AG04450 (cell line): ENCODE data around the gene DRD4. TPM values are rescaled to one million over a fixed set of nuclear protein-coding genes. Genes with fewer than 3 reads are reported as not detected.

Experiments used
- CTCF ChIA-PET: fragments of 300-600, 350-600 bp; formaldehyde crosslinking; extraction: SDS; loops from one replicate; lab custom pipeline; 2022; ENCODE audit warnings: antibody characterized with exemption, inconsistent platforms; lab: Charles Lee
- POLR2A ChIA-PET: fragments of 350-600 bp; formaldehyde crosslinking; extraction: SDS; loops from one replicate; lab custom pipeline; 2021; ENCODE audit warnings: antibody characterized with exemption, inconsistent platforms; lab: Yijun Ruan, JAX
- DNase-seq: peaks from one replicate; pipeline ENCODE4 v3.0.0-alpha.2; 2011; ENCODE audit warnings: low read depth, low spot score
- H3K27ac ChIP-seq: one replicate; pipeline ENCODE4 v1.5.1; 2012; ENCODE audit warnings: low read depth, low read length, control low read depth
- H3K27me3 ChIP-seq: one replicate; pipeline ENCODE4 v1.6.0; 2012; ENCODE audit warnings: low read length; ENCODE audit not compliant: control insufficient read depth, insufficient read depth
- H3K4me3 ChIP-seq: 2 replicates; pipeline ENCODE4 v1.5.1; 2011; ENCODE audit warnings: mild to moderate bottlenecking, low read depth, low read length, control low read depth
- H3K9me3 ChIP-seq: 2 replicates; pipeline ENCODE4 v1.5.1; 2012; ENCODE audit warnings: low read length; ENCODE audit not compliant: control insufficient read depth, insufficient read depth
- polyA plus RNA-seq: library from polyadenylated mRNA; depleted of rRNA; stranded (reverse); fragments of >200 nt; gene quantifications from 2 replicates; pipeline ENCODE4 v1.2.3, GENCODE V29; 2011
- TF ChIP-seq, protein P1 (sequence below): IDR thresholded peaks from 2 replicates; pipeline ENCODE4 v1.5.1; 2011; ENCODE audit warnings: low read depth, low read length, control low read depth, inconsistent platforms

DRD4 gene
- polyA plus RNA-seq, 1 experiment = 0.05 TPM

DNA sequence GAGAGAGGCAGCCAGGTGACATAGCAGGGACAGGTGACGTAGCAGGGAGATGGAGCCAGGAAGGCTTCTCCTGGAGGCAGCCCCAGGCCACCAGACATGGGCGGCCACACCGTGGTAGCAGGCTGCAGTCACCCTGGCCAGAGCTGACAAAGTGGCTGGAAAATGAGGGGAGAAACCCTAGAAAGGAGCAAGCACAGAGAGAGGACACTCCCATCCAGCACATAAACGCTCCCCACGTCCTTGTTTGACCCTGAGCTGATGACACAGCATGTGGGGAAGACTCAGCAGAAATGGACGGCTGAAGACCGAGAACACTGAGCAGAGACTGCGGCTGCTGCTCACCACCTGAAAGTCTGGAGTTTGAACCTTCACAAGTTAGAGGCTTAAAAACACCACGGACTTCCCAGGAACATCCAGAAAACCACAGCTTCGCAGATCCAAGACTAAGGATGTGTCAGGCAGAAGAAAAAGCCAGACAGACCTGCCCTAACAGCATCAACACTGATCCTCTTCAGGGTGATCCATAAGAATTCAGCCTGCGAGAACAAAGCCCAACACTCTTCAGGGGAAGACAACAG, 28.7 kb downstream of the DRD4 start:
- no peaks in the 10 kb centered on the region for H3K9me3 ChIP-seq
- ChIA-PET CTCF (no interaction called here), POLR2A (no interaction called here)
- no peak for DNase-seq
- no peaks in the 10 kb centered on the region for H3K27me3 ChIP-seq
- H3K4me3 ChIP-seq = no peak overlapping the region
- TF ChIP-seq, protein P1, sequence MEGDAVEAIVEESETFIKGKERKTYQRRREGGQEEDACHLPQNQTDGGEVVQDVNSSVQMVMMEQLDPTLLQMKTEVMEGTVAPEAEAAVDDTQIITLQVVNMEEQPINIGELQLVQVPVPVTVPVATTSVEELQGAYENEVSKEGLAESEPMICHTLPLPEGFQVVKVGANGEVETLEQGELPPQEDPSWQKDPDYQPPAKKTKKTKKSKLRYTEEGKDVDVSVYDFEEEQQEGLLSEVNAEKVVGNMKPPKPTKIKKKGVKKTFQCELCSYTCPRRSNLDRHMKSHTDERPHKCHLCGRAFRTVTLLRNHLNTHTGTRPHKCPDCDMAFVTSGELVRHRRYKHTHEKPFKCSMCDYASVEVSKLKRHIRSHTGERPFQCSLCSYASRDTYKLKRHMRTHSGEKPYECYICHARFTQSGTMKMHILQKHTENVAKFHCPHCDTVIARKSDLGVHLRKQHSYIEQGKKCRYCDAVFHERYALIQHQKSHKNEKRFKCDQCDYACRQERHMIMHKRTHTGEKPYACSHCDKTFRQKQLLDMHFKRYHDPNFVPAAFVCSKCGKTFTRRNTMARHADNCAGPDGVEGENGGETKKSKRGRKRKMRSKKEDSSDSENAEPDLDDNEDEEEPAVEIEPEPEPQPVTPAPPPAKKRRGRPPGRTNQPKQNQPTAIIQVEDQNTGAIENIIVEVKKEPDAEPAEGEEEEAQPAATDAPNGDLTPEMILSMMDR = no peak
- no peak overlapping the region for H3K27ac ChIP-seq

DNA sequence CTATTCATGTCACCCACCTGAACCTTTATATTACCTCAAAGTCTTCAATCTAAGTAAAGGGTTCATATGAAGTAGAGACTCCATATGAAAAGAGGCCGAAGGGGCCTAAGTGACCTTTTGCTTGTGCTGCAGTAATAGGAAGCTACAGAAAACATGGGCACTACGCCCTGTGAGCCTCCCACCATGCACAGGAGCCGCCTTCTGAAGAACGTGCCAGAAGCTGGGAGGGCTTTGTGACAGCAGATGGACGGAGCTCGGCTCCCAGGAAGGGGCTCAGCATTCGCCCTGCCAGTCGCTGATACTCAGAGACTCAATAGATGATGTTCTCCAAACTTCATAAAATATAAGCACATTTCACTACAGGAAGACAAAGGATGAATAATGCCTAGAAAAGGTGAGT, 36.8 kb downstream of the DRD4 start:
- no peaks in the 10 kb centered on the region; the same call in 1 of the 2 replicates for H3K9me3 ChIP-seq
- H3K27ac ChIP-seq = no peak overlapping the region
- ChIA-PET CTCF (interaction anchor here (0.7 to 1.3 kb wide), 3 partner anchors 10 to 53 kb away, joined by 3 to 6 read pairs (median 3); no protein-coding TSS in a partner anchor), POLR2A (interaction anchor here (1.0 kb wide), 1 partner anchor 51 kb away, joined by 4 read pairs; no protein-coding TSS in a partner anchor)
- H3K4me3 ChIP-seq = no peak overlapping the region
- TF ChIP-seq, protein P1 = no peak
- no peak for DNase-seq
- H3K27me3 ChIP-seq = no peaks in the 10 kb centered on the region

DNA sequence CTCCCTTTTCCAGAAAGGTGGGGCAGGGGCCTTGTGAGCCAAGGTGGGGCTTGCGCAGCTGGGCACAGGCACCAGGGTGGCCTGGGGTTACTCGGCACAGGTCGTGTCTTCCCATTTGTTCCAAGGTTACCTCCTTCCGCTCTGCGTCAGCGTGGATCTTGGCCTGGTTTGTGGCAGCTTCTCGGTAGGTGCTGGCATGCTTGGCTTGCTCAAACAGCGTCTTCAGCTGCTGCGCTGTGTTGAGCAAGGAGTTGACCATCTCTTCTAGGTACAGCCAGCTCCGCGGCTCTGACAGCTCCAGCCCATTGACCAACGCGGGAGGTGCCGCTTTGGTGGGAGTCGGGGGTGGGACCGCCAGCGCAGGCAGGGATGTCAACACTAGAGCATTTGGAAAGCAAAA, 37.3 kb downstream of the DRD4 start:
- no peak for DNase-seq
- Histone ChIP-seq H3K9me3 (no peaks in the 10 kb centered on the region; the same call in 1 of the 2 replicates), H3K4me3 (no peak overlapping the region), H3K27me3 (no peaks in the 10 kb centered on the region), H3K27ac (no peak overlapping the region)
- ChIA-PET CTCF (interaction anchor here (0.7 to 1.3 kb wide), 3 partner anchors 11 to 53 kb away, joined by 3 to 6 read pairs (median 3); no protein-coding TSS in a partner anchor), POLR2A (interaction anchor here (1.0 kb wide), 1 partner anchor 50 kb away, joined by 4 read pairs; no protein-coding TSS in a partner anchor)
- TF ChIP-seq, protein P1 = no peak

DNA sequence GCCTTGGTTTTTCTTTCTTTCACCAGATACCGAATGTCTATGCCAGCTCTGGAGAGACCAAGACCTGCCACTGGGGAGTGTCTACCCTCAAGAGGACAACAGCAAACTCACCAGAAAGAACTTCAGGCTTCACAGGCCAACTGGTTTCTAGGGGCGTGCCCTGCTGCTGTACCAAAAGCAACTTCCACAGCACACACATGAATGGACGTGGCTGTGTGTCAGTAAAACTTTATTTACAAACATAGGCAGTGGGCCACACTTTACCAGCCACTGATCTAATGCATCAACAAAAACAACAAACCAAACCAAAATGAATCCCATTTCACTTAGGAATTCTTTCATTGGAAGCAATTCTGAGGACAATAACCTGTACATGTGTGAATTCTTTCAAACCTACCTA, 41.2 kb downstream of the DRD4 start:
- no peak overlapping the region for H3K4me3 ChIP-seq
- ChIA-PET CTCF (no interaction called here), POLR2A (no interaction called here)
- DNase-seq = no peak
- TF ChIP-seq, protein P1 = no peak
- H3K27ac ChIP-seq = no peak overlapping the region
- H3K27me3 ChIP-seq = no peaks in the 10 kb centered on the region
- no peaks in the 10 kb centered on the region; the same call in 1 of the 2 replicates for H3K9me3 ChIP-seq
